DMS114 treated with DMSO at 0.1 percent for 48 hours (cell line): ENCODE measurements around the gene ATP1B3.
"Not testable (repeated sequence)": the region's sequence is repeated elsewhere in the genome, so short reads cannot be mapped to it uniquely, and the experiment has no call there.

Experiments used
- DNase-seq: peaks from one replicate; lab custom pipeline; 2025; ENCODE audit not compliant: unreplicated experiment; lab: John Stamatoyannopoulos, UW

Gene ATP1B3

DNA sequence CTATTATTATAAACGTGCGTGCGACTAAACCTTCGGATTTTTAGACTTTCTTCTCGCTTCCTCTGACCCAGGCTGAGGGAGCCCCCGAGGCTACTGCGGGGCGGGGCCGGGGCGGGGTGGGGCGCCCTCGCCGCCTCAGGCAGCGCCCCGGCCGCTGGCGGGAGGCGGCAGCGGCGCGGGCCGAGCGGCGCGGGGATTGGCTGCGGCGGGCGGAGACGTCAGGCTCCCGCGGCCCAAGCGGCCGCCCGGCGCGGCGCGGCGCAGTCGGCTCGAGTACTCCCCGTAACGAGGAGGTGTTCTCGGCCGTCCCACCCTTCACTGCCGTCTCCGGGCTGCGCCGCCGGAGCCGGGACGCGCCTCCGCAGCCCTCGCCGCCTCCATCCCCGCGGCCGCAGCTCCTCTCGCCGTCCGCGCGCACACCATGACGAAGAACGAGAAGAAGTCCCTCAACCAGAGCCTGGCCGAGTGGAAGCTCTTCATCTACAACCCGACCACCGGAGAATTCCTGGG is at the start of gene ATP1B3:
Gene ATP1B3, plus strand, starts transcription at position 263 of the 510 bp plus-strand sequence. Its CDS starts 159 bp downstream, at position 422.
- peak; percentile 47 for DNase-seq

DNA sequence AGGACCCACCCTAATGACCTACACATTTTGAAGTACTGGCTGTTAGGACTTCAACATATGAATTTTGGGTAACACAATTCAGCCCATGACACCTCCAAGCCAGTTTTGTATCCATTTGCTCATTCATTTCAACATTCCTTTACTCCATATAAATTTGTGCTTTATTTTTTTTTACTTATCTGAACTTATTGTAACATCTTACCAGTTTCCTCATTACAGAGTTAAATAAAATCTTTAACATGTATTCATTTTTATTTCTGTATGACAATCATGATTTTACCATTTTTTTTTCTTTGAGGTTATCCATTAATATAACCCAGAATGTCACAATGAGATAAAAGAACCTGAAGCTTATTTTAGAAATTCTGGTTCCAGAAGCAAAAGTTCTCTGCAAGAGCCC is 48.0 kb upstream of the ATP1B3 start:
- DNase-seq: no peak

DNA sequence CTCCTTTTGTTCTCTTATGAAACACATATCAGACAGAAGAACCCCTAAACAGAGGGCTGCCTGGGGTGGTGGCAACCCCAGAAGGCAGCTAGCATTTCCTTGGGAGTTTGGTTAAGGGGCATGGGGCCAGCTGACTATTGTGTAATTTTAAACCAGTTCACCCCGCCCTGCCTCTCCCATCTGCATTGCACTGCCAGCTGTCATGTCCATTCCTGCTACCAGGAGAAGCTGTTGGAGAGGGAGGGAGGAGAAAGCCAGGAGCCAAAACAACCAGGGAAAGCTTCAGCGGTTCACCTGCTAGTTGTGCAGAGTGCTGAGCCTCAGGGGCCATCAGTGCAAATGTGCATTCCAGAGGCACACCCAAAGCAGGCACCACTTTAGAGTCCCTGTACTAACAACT is 47.6 kb upstream of the ATP1B3 start:
- DNase-seq: no peak

DNA sequence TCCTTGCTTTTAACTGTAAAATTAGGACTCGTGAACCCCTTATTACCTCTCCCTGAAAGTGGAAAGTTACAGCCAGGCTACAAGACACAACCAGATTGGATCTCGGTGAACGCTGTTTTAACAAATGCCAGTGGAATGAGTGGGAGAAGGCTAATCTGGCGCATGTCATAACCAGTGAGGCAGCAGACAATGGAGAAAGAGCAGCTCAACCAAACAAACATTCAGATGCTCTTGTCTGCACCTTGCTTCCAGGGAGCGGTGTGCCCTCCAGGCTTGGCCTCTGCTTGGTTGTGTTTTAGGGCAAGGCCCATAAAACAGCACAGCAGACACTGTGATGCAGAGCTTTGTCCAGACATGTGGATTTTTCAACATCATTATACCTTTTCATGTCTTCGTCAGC is 45.9 kb upstream of the ATP1B3 start:
- DNase-seq: no peak

DNA sequence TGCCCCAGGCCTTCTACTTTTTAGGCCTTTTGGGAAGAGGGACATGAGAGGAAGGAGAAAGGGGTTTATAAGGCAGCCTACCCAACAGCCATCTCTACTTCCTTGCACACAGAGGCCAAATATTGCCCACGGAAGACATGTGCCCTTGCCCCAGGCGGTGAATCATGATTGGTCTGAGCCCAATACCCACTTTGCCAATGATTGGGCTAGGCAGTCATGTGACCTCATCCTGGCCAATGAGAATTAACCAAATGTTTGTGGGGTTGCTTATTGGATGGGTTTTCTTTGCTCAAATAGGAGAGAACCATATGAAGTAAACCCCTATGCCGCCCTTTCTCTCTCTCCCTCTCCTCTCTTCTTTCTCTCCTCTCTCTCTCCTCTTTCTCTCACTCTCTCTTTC is 42.2 kb upstream of the ATP1B3 start:
- no peak for DNase-seq

DNA sequence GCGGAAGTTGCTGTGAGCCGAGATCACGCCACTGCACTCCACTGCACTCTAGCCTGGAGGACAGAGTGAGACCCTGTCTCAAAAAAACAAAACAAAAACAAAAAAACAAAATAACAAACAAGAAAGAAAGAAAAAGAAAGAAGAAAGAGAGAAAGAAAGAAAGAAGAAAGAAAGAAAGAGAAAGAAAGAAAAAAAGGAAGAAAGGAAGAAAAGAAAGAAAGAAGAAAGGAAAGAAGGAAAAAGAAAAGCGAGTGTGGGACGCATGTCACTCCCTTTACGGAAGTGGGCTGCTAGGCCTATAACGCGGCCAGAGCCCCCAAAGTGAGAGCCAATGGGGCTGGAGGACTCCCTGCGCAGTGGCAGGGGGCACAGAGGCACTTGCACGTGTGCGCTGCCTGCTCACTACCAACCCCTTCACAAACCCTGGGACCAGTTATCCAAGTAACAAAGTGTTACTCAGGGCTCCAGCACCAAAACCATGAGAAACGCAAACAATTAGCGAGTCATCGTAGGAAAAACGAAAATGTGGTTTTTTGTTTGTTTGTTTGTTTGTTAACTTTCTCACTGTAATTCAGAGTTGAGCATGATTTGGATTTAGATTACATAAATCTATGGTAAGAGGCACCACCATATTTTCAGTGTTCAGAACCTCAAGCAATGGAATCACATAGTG is 40.8 kb upstream of the ATP1B3 start:
- DNase-seq: no peak

DNA sequence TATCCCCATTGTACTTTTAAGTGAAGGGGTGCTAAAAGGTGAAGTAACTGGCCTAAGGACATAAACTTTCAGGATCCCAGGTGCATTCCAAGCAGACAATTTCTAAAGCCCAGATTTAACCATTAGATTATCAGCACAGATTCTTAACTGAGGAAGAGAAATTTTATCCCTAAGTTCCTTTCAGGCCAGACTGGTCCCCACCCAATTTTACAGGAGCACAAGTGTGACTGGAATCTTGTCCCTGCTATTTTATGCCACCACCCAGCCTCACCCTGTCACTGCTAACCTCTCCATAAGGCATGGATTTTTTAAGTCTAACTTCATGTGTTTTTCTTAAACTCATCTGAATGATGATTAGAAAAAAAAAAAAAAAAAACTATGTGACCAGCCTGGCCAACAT is 37.1 kb upstream of the ATP1B3 start:
- no peak for DNase-seq

DNA sequence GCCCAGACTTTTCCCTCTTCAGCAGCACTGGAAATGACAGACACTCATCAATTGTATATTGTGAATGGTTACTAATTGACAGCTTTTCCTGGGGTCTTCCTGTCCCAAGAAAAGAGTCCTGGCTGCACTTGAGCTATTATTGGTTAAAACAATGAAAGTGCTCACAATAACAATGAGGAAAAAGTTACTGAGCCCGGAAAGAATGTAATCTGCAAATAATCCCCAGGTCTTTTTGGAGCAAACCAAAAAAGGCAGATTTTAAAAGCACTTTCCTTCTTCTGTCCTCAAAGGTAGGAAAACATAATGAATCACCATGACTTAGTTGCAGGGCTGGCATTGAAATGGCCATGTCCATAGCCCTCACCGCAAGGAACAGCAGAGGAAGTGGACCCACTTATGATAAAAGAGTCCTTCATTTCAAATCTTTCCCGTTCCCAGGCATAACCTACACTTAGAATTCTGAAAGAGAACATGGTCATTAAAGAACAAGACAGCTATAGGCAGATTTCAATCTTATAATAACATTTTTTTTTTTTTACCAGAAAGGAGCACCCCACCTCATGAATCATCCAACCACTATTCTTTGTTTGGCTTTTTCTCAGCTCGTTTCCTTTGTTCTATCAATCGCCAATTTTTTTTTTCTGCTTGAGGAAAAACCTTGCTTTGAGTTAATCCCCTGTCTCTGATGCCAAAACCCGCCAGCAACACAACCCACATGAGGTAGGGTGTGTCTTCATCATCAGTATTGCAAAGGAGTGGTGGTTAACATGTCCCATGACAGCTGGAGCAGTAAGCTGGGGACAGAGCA is 35.5 kb upstream of the ATP1B3 start:
- no peak for DNase-seq

DNA sequence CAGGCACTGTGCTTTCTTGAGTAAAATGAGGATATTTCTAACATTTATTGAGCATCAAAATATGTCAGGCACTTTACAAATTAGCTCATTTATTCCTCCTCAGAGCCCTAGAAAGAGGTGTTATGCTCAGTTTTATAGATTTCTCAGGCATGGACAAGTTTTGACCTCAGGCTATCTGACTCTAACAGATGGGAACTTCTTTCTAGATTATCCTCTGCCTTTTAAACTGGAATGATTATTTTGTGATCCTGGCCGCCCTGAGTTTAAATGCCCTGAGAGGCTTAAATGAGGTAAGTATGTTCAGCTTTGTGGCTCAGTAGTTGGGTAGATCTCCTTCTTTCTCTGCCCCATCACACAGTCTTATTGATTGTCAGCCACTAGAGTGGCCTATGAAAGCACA is 32.3 kb upstream of the ATP1B3 start:
- no peak for DNase-seq

DNA sequence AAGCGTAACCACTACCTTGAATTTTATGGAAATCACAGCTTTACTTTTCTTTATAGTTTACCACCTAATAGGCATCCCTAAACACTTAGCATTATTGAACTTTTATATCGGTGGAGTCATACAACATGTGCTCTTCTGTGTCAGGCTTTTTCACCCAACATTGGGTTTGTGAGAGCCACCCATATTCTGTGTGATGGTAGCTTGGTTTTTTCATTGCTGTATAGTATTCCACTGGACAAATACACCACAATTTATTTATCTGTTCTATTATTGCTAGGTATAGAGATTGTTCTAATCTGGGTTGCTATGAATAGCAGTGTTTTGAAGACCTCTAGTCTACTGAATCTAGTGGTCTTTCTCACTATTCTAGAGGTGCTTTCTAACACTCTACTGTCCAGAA is 31.6 kb upstream of the ATP1B3 start:
- DNase-seq: no peak

DNA sequence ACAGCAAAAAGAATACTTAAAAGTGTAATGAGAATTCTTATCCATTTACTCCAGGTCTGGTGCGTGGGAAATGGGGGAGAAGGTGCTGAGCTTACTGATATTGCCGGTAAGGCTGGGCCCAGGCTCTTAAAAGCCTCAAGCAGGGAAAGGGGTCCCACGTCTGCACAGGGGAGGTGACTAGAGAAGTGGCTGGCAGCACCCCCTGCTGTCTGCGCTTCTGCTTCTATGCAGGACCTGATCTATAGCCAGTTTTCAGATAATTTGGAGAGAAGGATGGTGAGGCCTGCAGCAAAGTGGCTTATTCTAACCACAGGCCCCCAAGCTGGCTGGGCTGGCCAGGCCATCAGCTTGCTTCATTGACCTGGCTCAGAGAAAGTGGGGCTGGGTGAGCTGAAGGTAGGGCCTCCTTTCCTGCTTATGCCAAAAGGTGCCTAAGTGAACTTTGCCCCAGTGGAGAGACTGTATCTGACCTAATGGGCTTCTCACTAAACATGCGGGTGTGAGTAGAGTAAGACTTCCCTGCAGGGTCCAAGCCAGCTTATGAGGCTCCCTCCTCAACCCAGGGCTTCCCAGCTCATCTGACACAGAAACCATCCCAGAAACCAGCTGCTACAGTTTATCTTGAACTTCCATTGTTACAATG is 30.9 kb upstream of the ATP1B3 start:
- no peak for DNase-seq

DNA sequence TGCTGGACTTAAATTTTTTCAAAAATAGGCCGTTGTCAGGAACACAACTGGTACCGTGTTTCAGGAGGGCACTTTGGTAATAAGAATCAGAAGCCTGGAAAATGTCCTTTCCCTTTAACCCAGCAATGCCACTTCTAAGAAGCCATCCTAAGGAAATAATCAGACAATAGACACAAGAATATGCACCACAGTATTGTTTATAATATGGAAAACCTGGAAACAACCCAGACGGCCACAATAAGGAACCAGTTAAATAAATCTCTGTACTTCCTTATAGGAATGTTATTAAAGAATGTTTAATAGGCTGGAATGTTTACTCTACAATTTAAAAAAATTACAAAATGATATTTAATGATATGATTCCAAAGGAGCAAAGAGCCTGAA is 30.4 kb upstream of the ATP1B3 start:
- no peak for DNase-seq

DNA sequence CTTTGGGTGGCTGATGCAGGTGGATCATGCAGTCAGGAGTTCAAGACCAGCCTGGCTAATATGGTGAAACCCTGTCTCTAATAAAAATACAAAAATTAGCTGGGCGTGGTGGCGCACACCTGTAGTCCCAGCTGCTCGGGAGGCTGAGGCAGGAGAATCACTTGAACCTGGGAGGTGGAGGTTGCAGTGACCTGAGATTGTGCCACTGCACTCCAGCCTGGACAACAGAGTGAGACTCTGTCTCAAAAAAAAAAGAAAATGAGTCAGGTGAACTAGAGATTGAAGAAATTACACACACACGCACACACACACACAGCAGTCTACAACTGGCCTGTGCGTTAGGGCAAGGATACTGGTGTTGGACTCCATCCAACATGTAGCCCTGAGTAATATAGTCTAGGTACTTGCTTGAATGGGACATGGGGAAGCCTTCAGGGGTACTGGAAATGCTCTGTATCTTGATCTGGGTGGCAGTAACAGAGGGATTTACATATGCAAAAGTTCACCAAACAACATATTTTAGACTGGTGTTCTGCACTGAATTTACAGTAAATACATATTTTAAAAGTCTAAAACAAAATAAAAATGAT is 28.2 kb upstream of the ATP1B3 start:
- DNase-seq: not testable (repeated sequence)

DNA sequence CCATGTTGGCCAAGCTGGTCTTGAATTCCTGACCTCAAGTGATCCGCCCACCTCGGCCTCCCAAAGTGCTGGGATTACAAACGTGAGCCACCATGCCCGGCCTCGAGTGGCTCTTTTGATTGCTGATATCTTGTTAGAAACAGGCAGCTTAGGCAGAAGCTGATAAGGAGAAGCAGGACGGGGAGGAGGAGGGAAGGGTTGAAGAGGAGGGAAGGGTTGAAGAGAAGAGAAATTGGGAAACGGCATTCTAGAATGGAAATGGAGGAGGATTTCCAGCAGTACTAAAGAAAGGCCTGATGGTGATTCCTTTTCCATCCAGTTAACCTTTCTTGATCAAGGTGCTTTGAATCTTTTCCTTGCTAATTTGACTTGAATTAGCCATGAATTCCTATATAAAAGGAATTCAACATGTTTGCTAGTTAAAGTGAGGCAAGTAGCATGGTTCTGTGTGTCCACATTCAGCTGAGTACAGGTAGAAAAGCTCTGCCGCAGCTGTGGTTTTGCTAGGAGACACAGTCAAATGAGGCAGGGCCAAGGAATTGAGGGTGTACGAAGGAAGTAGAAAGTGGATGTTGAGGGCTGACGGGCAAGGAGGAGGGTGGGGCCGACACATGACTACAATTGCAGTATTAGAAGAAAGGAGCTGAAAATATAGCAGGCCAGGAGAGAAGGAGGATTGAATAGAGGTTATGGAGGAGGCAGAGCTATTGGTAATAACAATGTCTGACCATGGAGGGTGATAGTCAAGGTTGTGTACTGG is 27.2 kb upstream of the ATP1B3 start:
- no peak for DNase-seq

DNA sequence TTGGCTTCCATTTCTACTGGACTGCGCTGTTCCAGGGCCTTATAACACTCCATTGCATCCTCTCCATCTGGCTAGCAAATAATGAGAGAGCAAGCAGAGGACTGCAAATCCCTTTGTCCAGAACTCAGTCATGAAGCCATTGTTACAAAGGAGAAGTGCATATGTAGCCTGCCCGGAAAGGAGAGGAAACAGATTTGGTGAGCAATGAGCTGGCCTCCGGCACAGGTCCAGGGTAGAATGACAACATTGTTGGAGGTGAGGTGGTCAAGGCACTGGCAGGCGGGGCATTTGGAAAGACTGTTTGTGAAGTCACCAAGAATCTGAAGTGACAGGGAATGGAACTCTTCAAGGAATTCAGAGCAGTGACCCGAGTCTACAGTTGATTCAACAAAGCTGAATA is 25.0 kb upstream of the ATP1B3 start:
- no peak for DNase-seq

DNA sequence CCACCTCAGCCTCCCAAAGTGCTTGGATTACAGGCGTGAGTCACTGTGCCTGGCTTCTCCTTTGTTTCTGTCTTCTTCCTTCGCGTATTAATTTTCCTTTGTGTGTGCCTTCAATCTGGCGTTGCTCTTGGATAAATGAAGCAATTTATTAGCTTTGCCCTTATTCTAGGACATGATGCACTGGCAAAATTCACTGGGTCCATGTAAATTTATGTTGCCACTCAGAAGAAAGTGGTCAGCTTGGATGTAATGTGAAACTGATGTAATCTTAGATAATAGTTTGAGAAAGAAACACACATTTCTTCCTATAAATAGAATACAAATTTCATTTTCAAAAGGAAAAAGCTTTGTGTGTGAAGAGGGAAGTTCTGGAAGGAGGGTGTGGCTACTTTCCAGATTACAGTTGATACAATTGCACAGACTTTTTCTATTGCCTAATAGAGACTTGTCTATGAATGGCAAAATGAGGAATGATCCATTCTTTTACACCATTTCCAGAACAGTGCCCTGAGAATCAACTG is 23.3 kb upstream of the ATP1B3 start:
- no peak for DNase-seq

DNA sequence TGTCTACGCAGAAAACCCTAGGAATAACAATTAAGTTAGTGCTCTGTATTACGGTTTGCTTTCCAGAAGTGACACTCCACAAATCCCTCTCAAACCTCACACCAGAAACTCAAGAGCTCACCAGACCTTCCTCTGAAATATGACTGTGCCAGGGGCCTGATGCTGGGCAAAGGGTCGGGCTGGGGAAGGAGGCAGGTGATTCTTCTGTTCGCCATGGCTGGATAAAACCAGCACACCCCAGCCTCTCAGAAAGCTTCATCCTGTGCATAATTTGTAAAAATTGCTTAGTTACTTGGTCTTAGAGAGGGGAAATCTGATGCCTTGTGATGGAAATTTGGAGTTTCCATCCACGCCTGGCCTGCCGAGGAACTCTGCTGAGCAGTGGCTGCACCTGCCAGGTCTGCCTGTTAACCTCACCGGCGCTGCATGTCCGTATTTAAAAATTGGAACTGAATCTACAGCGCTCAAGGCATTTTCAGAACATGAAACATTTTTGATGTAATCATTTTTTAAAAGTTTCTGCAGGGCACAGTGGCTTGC is 22.7 kb upstream of the ATP1B3 start:
- no peak for DNase-seq

DNA sequence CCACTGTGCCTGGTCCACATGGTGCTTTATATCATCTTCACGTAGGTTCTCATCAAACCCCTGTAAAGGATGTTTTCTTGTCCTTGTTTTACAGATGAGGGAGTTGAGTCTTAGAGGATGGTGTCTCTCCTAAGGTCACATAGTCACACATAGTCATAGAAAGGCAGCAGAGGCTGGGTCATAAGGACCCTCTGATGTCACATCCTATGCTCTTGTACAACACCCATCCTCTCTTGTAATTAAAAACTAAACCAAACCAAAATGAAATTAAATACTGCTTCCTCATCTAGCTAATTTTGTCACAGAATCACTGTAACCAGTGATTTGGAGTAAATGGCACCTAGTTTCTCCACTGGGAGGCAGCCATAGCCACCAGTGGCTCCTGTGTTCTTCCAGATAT is 21.8 kb upstream of the ATP1B3 start:
- no peak for DNase-seq

DNA sequence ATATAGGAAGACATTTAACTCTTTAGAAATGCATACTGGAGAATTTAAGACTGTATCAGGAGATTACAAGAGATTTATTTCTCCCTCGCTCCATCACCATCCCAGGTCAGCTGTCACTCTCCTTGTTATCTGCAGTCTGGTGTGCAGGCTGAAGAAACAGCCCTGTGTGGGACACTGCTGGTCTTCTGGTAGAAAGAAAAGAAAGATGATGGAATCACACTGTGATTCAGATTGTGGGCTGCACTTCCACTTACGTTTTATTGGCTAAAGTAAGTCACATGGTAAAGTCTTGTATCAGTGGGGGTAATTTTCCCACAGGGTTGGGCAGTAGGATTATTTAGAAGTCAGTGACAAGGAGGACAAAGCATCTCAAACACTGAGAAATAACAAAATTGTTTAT is 18.1 kb upstream of the ATP1B3 start:
- DNase-seq: no peak

DNA sequence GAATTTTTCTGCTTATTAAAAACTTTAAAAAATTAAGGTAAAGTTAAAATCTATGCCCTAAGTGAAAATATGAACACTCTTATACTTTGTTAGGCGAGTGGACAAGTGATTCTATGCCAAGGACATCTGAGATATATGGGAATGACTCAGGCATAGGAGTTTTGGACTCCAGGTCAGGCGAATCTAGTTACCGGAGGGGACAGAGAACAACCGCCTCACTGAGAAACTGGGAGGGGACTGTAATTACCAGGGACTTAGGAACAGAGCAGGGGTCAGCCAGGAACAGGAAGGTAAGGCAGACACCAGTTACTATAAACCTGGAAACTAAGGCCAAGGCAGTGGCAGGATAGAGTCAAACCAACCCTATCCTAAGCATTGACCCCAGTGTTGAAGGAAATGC is 16.8 kb upstream of the ATP1B3 start:
- no peak for DNase-seq
